OCI-LY1 (cell line): Measurements from ENCODE around the gene APLP2.

Experiments
- CTCF ChIP-seq: fragments of 200-600 bp; sonication (generic), shearing (Covaris generic); IDR thresholded peaks from 2 replicates; pipeline ENCODE4 v1.5.1; 2017; ENCODE audit warnings: mild to moderate bottlenecking, antibody characterized with exemption, low read length, moderate library complexity, mixed read lengths
- EZH2 ChIP-seq: fragments of 200-600 bp; sonication (generic), shearing (Covaris generic); IDR thresholded peaks from 2 replicates; pipeline ENCODE4 v1.8.0; 2017; ENCODE audit warnings: borderline replicate concordance, mixed run types, mild to moderate bottlenecking, antibody characterized with exemption, low read length, moderate library complexity, mixed read lengths

GRCh38 chr11:130051082-130051481 is 18.6 kb upstream of the APLP2 start:
- TF ChIP-seq CTCF = no peak
- TF ChIP-seq EZH2 = no peak
